Loucy (cell line): ENCODE data around the gene CRTAC1.

ENCODE experiments used
- EZH2phosphoT487 ChIP-seq: fragments of 200-600 bp; IDR thresholded peaks from 2 replicates; pipeline ENCODE4 v1.6.1; 2018; ENCODE audit warnings: antibody characterized with exemption, mild to moderate bottlenecking, moderate library complexity, borderline replicate concordance
- TF ChIP-seq, protein P1 (sequence below): fragments of 200-600 bp; sonication (generic); conservative IDR thresholded peaks from 2 replicates; pipeline ENCODE4 v1.5.1; 2014; ENCODE audit warnings: mild to moderate bottlenecking, antibody characterized with exemption, low read length

DNA sequence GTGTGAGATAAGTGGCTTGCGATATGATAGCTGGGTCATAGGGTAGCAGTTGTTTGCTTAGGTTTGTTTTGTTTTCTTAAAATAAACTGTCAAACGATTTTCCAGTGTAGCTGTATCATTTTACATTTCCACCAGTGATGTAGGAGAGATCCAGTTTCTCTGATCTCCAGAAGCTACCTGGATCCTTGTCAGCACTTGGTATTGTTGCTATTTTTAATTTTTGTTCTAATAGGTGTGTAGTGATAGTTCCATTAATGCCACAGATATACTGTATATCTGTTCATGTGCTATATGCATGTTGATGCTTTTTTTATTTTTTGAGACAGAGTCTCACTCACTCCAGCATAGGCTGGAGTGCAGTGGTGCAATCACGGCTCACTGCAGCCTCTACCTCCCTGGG, 136.3 kb downstream of the CRTAC1 start:
- TF ChIP-seq EZH2phosphoT487 = no peak
- TF ChIP-seq, protein P1, sequence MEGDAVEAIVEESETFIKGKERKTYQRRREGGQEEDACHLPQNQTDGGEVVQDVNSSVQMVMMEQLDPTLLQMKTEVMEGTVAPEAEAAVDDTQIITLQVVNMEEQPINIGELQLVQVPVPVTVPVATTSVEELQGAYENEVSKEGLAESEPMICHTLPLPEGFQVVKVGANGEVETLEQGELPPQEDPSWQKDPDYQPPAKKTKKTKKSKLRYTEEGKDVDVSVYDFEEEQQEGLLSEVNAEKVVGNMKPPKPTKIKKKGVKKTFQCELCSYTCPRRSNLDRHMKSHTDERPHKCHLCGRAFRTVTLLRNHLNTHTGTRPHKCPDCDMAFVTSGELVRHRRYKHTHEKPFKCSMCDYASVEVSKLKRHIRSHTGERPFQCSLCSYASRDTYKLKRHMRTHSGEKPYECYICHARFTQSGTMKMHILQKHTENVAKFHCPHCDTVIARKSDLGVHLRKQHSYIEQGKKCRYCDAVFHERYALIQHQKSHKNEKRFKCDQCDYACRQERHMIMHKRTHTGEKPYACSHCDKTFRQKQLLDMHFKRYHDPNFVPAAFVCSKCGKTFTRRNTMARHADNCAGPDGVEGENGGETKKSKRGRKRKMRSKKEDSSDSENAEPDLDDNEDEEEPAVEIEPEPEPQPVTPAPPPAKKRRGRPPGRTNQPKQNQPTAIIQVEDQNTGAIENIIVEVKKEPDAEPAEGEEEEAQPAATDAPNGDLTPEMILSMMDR = no peak
